SK-N-SH (cell line): ENCODE results near the gene GLCE. TPM values are rescaled to one million over a fixed set of nuclear protein-coding genes. Genes with fewer than 3 reads are reported as not detected.
A peak's percentile ranks its signal among the peaks of the same experiment; 100 is the strongest.

Source experiments
- CTCF ChIA-PET: fragments of 300-600, 350-600 bp; formaldehyde crosslinking; extraction: SDS; loops from one replicate; lab custom pipeline; 2021; lab: Yijun Ruan, JAX
- POLR2A ChIA-PET: fragments of 350-600 bp; sonication (Branson Sonifier 250); formaldehyde crosslinking; extraction: SDS; loops from one replicate; lab custom pipeline; 2020; ENCODE audit warnings: antibody characterized with exemption, inconsistent platforms; lab: Yijun Ruan, JAX
- DNase-seq: peaks from one replicate; pipeline ENCODE4 v3.0.0; 2012
- H2AFZ ChIP-seq: fragments of 200-600 bp; sonication (generic); 2 replicates; pipeline ENCODE4 v1.8.1; 2016; ENCODE audit warnings: antibody characterized with exemption, mild to moderate bottlenecking, low read depth
- H3F3A ChIP-seq: fragments of 200-600 bp; sonication (generic); replicated peaks from 2 replicates; pipeline ENCODE3; 2016; ENCODE audit warnings: antibody characterized with exemption, mild to moderate bottlenecking; ENCODE audit not compliant: insufficient read depth
- H3K27ac ChIP-seq, 2 experiments: fragments of 200-500 bp in 1 of 2; fragments of 200-600 bp in 1 of 2; sonication (Bioruptor generic) in 1 of 2; sonication (generic), shearing (Covaris generic) in 1 of 2; 2 replicates each; pipeline versions ENCODE4 v1.5.1 to v1.6.1; 2014 to 2016; ENCODE audit warnings: low read depth in 2 of 2, inconsistent platforms in 1 of 2, low read length in 1 of 2, mild to moderate bottlenecking in 1 of 2, mixed read lengths in 1 of 2
- H3K27me3 ChIP-seq: fragments of 200-600 bp; sonication (generic), shearing (Covaris generic); 2 replicates; pipeline ENCODE4 v1.6.1; 2016; ENCODE audit warnings: mixed run types; ENCODE audit not compliant: insufficient read depth
- H3K36me3 ChIP-seq, 2 experiments: fragments of 200-500 bp in 1 of 2; fragments of 200-600 bp in 1 of 2; sonication (Bioruptor generic) in 1 of 2; sonication (generic) in 1 of 2; replicated peaks in 1 of 2; 2 replicates each; pipeline versions ENCODE3 to v1.5.1; 2014 to 2016; ENCODE audit warnings: low read length in 1 of 2, mild to moderate bottlenecking in 1 of 2; ENCODE audit not compliant: insufficient read depth in 2 of 2, control insufficient read depth in 1 of 2
- H3K4me1 ChIP-seq, 2 experiments: fragments of 200-500 bp in 1 of 2; fragments of 200-600 bp in 1 of 2; sonication (Bioruptor generic) in 1 of 2; sonication (generic), shearing (Covaris generic) in 1 of 2; 2 replicates each; pipeline versions ENCODE4 v1.5.1 to v1.6.1; 2014 to 2016; ENCODE audit warnings: low read depth in 1 of 2, low read length in 1 of 2, mixed run types in 1 of 2; ENCODE audit not compliant: insufficient read depth in 2 of 2, control insufficient read depth in 1 of 2
- H3K4me2 ChIP-seq: fragments of 200-600 bp; sonication (generic), shearing (Covaris generic); 2 replicates; pipeline ENCODE4 v1.6.1; 2017; ENCODE audit warnings: mixed run types
- H3K4me3 ChIP-seq, 2 experiments: fragments of 200-500 bp in 1 of 2; fragments of 200-600 bp in 1 of 2; sonication (Bioruptor generic) in 1 of 2; sonication (generic), shearing (Covaris generic) in 1 of 2; 2 replicates each; pipeline versions ENCODE4 v1.5.1 to v1.8.1; 2014 to 2016; ENCODE audit warnings: low read depth in 2 of 2, inconsistent platforms in 1 of 2, low read length in 1 of 2, mild to moderate bottlenecking in 1 of 2, mixed read lengths in 1 of 2, moderate library complexity in 1 of 2
- H3K79me2 ChIP-seq: fragments of 200-600 bp; sonication (generic); 2 replicates; pipeline ENCODE4 v1.8.1; 2017; ENCODE audit warnings: mild to moderate bottlenecking; ENCODE audit not compliant: insufficient read depth
- H3K9ac ChIP-seq: fragments of 200-600 bp; sonication (generic); 2 replicates; pipeline ENCODE4 v1.6.1; 2017; ENCODE audit warnings: mixed run types
- H3K9me2 ChIP-seq: fragments of 200-600 bp; sonication (generic); 2 replicates; pipeline ENCODE4 v1.6.1; 2017; ENCODE audit warnings: mixed run types
- H3K9me3 ChIP-seq: fragments of 200-600 bp; sonication (generic); 2 replicates; pipeline ENCODE4 v1.6.1; 2017; ENCODE audit warnings: mixed run types, mild to moderate bottlenecking, moderate library complexity
- H4K20me1 ChIP-seq: fragments of 200-600 bp; sonication (generic); 2 replicates; pipeline ENCODE4 v1.6.1; 2017; ENCODE audit warnings: mild to moderate bottlenecking, mixed run types; ENCODE audit not compliant: insufficient read depth
- EP300 ChIP-seq, 2 experiments: IDR thresholded peaks; 2 replicates each; pipeline versions ENCODE4 v1.4.0 to v1.6.1; 2012; ENCODE audit warnings: borderline replicate concordance in 1 of 2, low read depth in 1 of 2, low read length in 1 of 2
- EZH2phosphoT487 ChIP-seq: fragments of 200-600 bp; sonication (generic); IDR thresholded peaks from 2 replicates; pipeline ENCODE4 v1.6.1; 2017; ENCODE audit warnings: low read depth, mixed run types, mild to moderate bottlenecking, antibody characterized with exemption, moderate library complexity, borderline replicate concordance
- FOSL2 ChIP-seq: IDR thresholded peaks from 2 replicates; pipeline ENCODE4 v1.4.0; 2012; ENCODE audit warnings: low read depth, mild to moderate bottlenecking, moderate library complexity, borderline replicate concordance
- FOXM1 ChIP-seq: IDR thresholded peaks from 2 replicates; pipeline ENCODE4 v1.4.0; 2012; ENCODE audit warnings: low read depth, mild to moderate bottlenecking
- GABPA ChIP-seq: IDR thresholded peaks from 2 replicates; pipeline ENCODE4 v1.4.0; 2012; ENCODE audit warnings: low read depth, mild to moderate bottlenecking
- MEF2A ChIP-seq: IDR thresholded peaks from 2 replicates; pipeline ENCODE4 v1.4.0; 2012; ENCODE audit warnings: low read depth, borderline replicate concordance
- NRF1 ChIP-seq: IDR thresholded peaks from 2 replicates; pipeline ENCODE4 v1.6.1; 2012; ENCODE audit warnings: low read depth, mild to moderate bottlenecking, low read length
- TAF1 ChIP-seq: IDR thresholded peaks from 2 replicates; pipeline ENCODE4 v1.6.1; 2012; ENCODE audit warnings: low read depth, mild to moderate bottlenecking, low read length, moderate library complexity, borderline replicate concordance
- WGBS: methylation state at CpG from one replicate; pipeline ENCODE4 v1.1.6; 2017; ENCODE audit warnings: low lambda C conversion rate; 5-methylcytosine and 5-hydroxymethylcytosine counted together
- polyA plus RNA-seq, 3 experiments: library from polyadenylated mRNA; depleted of rRNA; stranded (reverse); fragments of >200 nt; gene quantifications; 2 replicates each; pipeline ENCODE4 v1.2.3, GENCODE V29; 2012
- TF ChIP-seq, protein P1 (sequence below): IDR thresholded peaks from 2 replicates; pipeline ENCODE4 v1.6.1; 2012; ENCODE audit warnings: mild to moderate bottlenecking, low read depth, low read length, moderate library complexity

Gene GLCE
- polyA plus RNA-seq, 1 of the 3 experiments (the other 2 are of a cell fraction): 19.5 TPM

DNA sequence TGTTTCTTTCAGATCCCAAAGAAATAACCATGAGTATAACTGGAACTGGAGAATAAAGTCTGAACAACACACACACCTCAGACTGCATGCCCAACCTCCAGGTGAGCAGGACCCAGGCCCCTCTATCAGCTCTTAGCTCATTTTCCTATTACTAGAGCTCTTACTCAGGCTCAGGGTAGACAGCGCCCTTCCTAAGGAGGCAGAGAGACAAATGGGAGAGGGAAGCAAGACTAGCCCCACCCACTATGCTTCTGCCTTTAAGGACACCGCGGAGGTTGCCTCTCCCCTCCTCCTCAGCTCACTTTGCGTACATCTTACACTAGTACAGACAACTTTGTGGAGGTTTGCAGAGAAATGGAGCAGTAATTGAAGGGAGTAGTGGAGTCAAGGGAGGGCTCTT lies 44.0 kb upstream of the GLCE start:
- Histone ChIP-seq H3K4me1 (peaks cover 0 to 32% of the 10 kb centered on the region in 2 experiments; a peak in 2 of 4 replicates), H4K20me1 (no peaks in the 10 kb centered on the region), H3K27ac (no peak overlapping the region), H3K9me3 (no peaks in the 10 kb centered on the region), H3K79me2 (no peaks in the 10 kb centered on the region)
- ChIA-PET POLR2A (no interaction called here), CTCF (interaction anchor here (1.0 to 1.1 kb wide), 2 partner anchors 23 to 277 kb away, joined by 3 read pairs; no protein-coding TSS in a partner anchor)
- DNase-seq: no peak
- TF ChIP-seq EP300 (IDR thresholded peaks at IDR 0.05; ENCODE audit: borderline replicate concordance in 1 of 2, low read depth in 1 of 2, low read length in 1 of 2) (no peak), TAF1 (no peak), EZH2phosphoT487 (no peak), FOXM1 (no peak), MEF2A (no peak), FOSL2 (no peak), GABPA (no peak)
- TF ChIP-seq, protein P1, sequence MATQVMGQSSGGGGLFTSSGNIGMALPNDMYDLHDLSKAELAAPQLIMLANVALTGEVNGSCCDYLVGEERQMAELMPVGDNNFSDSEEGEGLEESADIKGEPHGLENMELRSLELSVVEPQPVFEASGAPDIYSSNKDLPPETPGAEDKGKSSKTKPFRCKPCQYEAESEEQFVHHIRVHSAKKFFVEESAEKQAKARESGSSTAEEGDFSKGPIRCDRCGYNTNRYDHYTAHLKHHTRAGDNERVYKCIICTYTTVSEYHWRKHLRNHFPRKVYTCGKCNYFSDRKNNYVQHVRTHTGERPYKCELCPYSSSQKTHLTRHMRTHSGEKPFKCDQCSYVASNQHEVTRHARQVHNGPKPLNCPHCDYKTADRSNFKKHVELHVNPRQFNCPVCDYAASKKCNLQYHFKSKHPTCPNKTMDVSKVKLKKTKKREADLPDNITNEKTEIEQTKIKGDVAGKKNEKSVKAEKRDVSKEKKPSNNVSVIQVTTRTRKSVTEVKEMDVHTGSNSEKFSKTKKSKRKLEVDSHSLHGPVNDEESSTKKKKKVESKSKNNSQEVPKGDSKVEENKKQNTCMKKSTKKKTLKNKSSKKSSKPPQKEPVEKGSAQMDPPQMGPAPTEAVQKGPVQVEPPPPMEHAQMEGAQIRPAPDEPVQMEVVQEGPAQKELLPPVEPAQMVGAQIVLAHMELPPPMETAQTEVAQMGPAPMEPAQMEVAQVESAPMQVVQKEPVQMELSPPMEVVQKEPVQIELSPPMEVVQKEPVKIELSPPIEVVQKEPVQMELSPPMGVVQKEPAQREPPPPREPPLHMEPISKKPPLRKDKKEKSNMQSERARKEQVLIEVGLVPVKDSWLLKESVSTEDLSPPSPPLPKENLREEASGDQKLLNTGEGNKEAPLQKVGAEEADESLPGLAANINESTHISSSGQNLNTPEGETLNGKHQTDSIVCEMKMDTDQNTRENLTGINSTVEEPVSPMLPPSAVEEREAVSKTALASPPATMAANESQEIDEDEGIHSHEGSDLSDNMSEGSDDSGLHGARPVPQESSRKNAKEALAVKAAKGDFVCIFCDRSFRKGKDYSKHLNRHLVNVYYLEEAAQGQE: no peak
- TF ChIP-seq, all 33 proteins: peak for 0
- H3F3A ChIP-seq: no peaks in the 10 kb centered on the region
- H3K9ac ChIP-seq: no peak overlapping the region
- peaks cover 44% of the 10 kb centered on the region for H3K27me3 ChIP-seq
- H3K9me2 ChIP-seq: no peaks in the 10 kb centered on the region
- no peak overlapping the region for H3K4me2 ChIP-seq
- WGBS: 88% methylated on average over 4 of the region's 4 CpGs
- H3K4me3 ChIP-seq: no peak overlapping the region
- no peaks in the 10 kb centered on the region for H3K36me3 ChIP-seq
- H2AFZ ChIP-seq: no peak overlapping the region

DNA sequence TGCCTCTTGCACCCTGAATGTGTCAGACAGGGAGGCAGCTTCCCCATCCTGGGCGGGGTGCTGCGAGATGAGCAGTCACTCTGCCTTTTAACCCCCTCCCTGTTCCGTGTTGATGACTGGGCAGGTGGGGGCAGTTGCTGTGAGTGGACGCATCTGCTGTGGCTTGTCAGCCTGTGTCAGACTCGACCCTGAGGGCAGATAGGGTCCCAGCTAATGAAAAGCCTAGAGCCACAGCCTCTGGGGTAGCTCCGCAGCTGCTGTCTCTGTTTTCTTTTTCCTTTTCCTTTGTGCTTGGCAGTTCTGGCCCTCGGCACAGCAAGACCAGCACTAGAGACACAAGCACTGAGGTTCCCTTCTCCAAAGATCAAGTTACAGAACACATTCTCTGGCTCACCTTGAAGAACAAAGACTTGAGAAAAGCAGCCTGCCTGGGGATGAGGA lies 43.0 kb upstream of the GLCE start:
- Histone ChIP-seq H3K4me2 (no peak overlapping the region), H3K79me2 (no peaks in the 10 kb centered on the region), H3K4me1 (peaks cover 0 to 32% of the 10 kb centered on the region in 2 experiments; a peak in 2 of 4 replicates), H3F3A (no peaks in the 10 kb centered on the region), H3K27ac (no peak overlapping the region), H3K27me3 (peaks cover 44% of the 10 kb centered on the region), H3K9me3 (no peaks in the 10 kb centered on the region), H3K36me3 (no peaks in the 10 kb centered on the region), H3K9ac (no peak overlapping the region), H4K20me1 (no peaks in the 10 kb centered on the region), H3K9me2 (no peaks in the 10 kb centered on the region), H2AFZ (no peak overlapping the region), H3K4me3 (no peak overlapping the region)
- POLR2A ChIA-PET: no interaction called here
- CTCF ChIA-PET: interaction anchor here (1.0 to 5.4 kb wide), 6 partner anchors 12 to 277 kb away, joined by 3 to 20 read pairs (median 3); no protein-coding TSS in a partner anchor
- peak; percentile 28 for DNase-seq
- no peak for TF ChIP-seq NRF1
- 51% methylated on average over 7 of the region's 7 CpGs for WGBS
